ENCODE data around the gene ADAR.

The ADAR gene

GRCh38 chr1:154557248-154557938 is 50.6 kb downstream of the ADAR start:
- DNase-seq (ENCODE audit: low spot score) = no peak

GRCh38 chr1:154556422-154556821 is 51.6 kb downstream of the ADAR start:
- DNase-seq (ENCODE audit: low spot score) = no peak

- DNase-seq (ENCODE audit: low spot score) = peak; percentile 23
Observed at GRCh38 chr1:154553056-154554030, 54.6 kb downstream of the ADAR start.

GRCh38 chr1:154552036-154552435 is 56.0 kb downstream of the ADAR start:
- DNase-seq (ENCODE audit: low spot score) = no peak

- DNase-seq (ENCODE audit: low spot score) = no peak
Observed at GRCh38 chr1:154551474-154551873, 56.5 kb downstream of the ADAR start.

- no peak for DNase-seq (ENCODE audit: low spot score)
Observed at GRCh38 chr1:154550657-154551056, 57.3 kb downstream of the ADAR start.

GRCh38 chr1:154550070-154550469 is 57.9 kb downstream of the ADAR start:
- DNase-seq (ENCODE audit: low spot score) = no peak

- peak; percentile 62 for DNase-seq (ENCODE audit: low spot score)
Observed at GRCh38 chr1:154549202-154549770, 58.7 kb downstream of the ADAR start.

GRCh38 chr1:154548028-154548427 is 60.0 kb downstream of the ADAR start:
- peak; percentile 86 for DNase-seq (ENCODE audit: low spot score)

- no peak for DNase-seq (ENCODE audit: low spot score)
Observed at GRCh38 chr1:154547105-154547732, 60.8 kb downstream of the ADAR start.

GRCh38 chr1:154546264-154547063 is 61.5 kb downstream of the ADAR start:
- DNase-seq (ENCODE audit: low spot score) = peak; percentile 68

- DNase-seq (ENCODE audit: low spot score) = no peak
Observed at GRCh38 chr1:154541231-154541630, 66.8 kb downstream of the ADAR start.

- DNase-seq (ENCODE audit: low spot score) = no peak
Observed at GRCh38 chr1:154539486-154540483, 68.2 kb downstream of the ADAR start.

- no peak for DNase-seq (ENCODE audit: low spot score)
Observed at GRCh38 chr1:154536570-154536969, 71.4 kb downstream of the ADAR start.

- no peak for DNase-seq (ENCODE audit: low spot score)
Observed at GRCh38 chr1:154533952-154534844, 73.8 kb downstream of the ADAR start.
